ENCODE results near the gene CYLD.

GRCh38 chr16:50771366-50771765, 29.5 kb downstream of the CYLD start:
- TF ChIP-seq CTCF (IDR thresholded peaks at IDR 0.05) (no peak), POLR2A (IDR thresholded peaks at IDR 0.05) (no peak)
